Thymus (tissue), 11 donors: Measurements from ENCODE around the gene MFSD6. TPM values are rescaled to one million over a fixed set of nuclear protein-coding genes. Genes with fewer than 3 reads are reported as not detected.
"Not testable (repeated sequence)": the region's sequence is repeated elsewhere in the genome, so short reads cannot be mapped to it uniquely, and the experiment has no call there.

Source experiments
- DNase-seq, 9 donors: peaks; one replicate each; pipeline ENCODE4 v3.0.0-alpha.2; 2013; ENCODE audit warnings: low spot score in 9 of 9, low read depth in 6 of 9, missing footprints in 1 of 9
- H3K27ac ChIP-seq, 2 donors: one replicate each; pipeline ENCODE4 v1.5.1; 2013; ENCODE audit warnings: control low read depth in 1 of 2, low read depth in 1 of 2, low read length in 1 of 2, mild to moderate bottlenecking in 1 of 2, moderate library complexity in 1 of 2
- H3K27me3 ChIP-seq, 2 donors: one replicate each; pipeline ENCODE4 v1.5.1; 2013; ENCODE audit warnings: low read length in 1 of 2; ENCODE audit not compliant: control insufficient read depth in 2 of 2, insufficient read depth in 1 of 2
- H3K36me3 ChIP-seq, 2 donors: one replicate each; pipeline ENCODE4 v1.5.1; 2013; ENCODE audit warnings: low read length in 1 of 2, mild to moderate bottlenecking in 1 of 2, moderate library complexity in 1 of 2; ENCODE audit not compliant: control insufficient read depth in 2 of 2, insufficient read depth in 2 of 2
- H3K4me1 ChIP-seq, 2 donors: one replicate each; pipeline ENCODE4 v1.5.1; 2013; ENCODE audit warnings: low read length in 2 of 2; ENCODE audit not compliant: control insufficient read depth in 2 of 2, insufficient read depth in 2 of 2
- H3K4me3 ChIP-seq, 2 donors: one replicate each; pipeline ENCODE4 v1.5.1; 2013; ENCODE audit warnings: low read length in 2 of 2, control low read depth in 1 of 2, mild to moderate bottlenecking in 1 of 2
- H3K9me3 ChIP-seq, 2 donors: one replicate each; pipeline ENCODE4 v1.5.1; 2013; ENCODE audit warnings: low read length in 1 of 2, mild to moderate bottlenecking in 1 of 2; ENCODE audit not compliant: control insufficient read depth in 2 of 2, insufficient read depth in 1 of 2
- WGBS: extraction: QIAGEN DNeasy Blood & Tissue Kit; methylation state at CpG from one replicate; pipeline ENCODE4 v1.1.7; 2013; 5-methylcytosine and 5-hydroxymethylcytosine counted together
- polyA plus RNA-seq: library from polyadenylated mRNA; stranded (reverse); fragments of 200-250 nt; gene quantifications from one replicate; pipeline ENCODE4 v1.2.3, GENCODE V29; 2013
- total RNA-seq: library from RNA; stranded (reverse); fragments of 120-200 nt; gene quantifications from one replicate; pipeline ENCODE4 v1.2.4, GENCODE V29; 2013
- donor health status: healthy.

The MFSD6 gene
- total and polyA plus RNA-seq, 2 donors = 11.7 to 16.3 TPM

DNA sequence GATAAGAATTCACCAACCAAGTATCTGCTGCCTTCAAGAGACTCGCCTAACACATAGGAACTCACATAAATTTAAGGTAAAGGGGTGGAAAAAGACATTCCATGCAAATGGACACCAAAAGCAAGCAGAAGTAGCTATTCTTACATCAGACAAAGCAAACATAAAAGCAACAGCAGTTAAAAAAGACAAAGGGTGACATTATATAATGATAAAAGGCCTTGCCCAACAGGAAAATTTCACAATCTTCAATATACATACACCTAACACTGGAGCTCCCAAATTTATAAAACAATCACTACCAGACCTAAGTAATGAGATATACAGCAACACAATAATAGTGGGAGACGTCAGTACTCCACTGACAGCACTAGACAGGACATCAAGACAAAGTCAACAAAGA lies 84.9 kb downstream of the MFSD6 start:
- Histone ChIP-seq H3K27me3 (no peaks in the 10 kb centered on the region), H3K4me3 (no peak overlapping the region), H3K36me3 (peaks cover 12 to 39% of the 10 kb centered on the region in 2 donors), H3K9me3 (peaks cover 2 to 3% of the 10 kb centered on the region in 2 donors), H3K27ac (no peak overlapping the region), H3K4me1 (no peaks in the 10 kb centered on the region)
- WGBS = over 99% methylated on average over 2 of the region's 2 CpGs
- no peak for DNase-seq

DNA sequence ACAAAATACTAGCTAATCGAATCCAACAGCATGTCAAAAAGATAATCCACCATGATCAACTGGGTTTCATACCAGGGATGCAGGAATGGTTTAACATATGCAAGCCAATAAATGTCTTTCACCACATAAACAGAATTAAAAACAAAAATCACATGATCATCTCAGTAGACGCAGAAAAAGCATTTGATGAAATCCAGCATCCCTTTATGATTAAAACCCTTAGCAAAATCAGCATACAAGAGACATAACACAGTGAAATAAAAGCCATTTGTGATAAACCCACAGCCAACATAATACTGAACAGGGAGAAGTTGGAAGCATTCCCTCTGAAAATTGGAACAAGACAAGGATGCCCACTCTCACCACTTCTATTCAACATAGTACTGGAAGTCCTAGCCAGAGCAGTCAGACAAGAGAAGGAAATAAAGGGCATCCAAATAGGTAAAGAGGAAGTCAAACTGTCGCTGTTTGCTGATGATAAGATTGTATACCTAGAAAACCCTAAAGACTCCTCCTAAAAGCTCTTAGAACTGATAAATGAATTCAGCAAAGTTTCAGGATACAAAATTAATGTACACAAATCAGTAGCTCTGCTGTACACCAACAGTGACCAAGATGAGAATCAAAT lies 86.6 kb downstream of the MFSD6 start:
- H3K36me3 ChIP-seq = peaks cover 8 to 39% of the 10 kb centered on the region in 2 donors
- 72% methylated on average over 3 of the region's 3 CpGs for WGBS
- not testable (repeated sequence) for H3K4me1 ChIP-seq, H3K4me3 ChIP-seq, H3K9me3 ChIP-seq, H3K27me3 ChIP-seq, DNase-seq, H3K27ac ChIP-seq

DNA sequence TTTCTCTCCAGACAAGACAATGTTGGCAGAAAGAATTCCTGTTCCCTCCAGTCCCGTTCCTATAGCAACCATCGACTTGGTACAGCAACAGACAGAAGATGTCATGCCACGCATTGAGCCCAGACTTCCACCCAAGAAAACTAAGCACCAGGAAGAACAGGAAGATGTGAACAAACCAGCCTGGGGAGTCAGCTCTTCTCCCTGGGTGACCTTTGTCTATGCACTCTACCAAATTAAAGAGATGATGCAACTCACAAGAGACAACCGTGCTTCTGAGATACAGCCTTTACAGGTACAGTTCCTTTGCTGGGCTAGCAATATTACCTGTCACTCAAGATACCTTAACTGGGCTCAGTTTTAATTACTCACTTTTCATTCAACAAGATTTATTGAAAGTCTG lies 89.3 kb downstream of the MFSD6 start:
- Histone ChIP-seq H3K36me3 (peaks cover 12 to 42% of the 10 kb centered on the region in 2 donors), H3K4me1 (no peaks in the 10 kb centered on the region), H3K9me3 (no peaks in the 10 kb centered on the region), H3K27ac (no peak overlapping the region), H3K27me3 (no peaks in the 10 kb centered on the region), H3K4me3 (no peak overlapping the region)
- 99% methylated on average over 4 of the region's 4 CpGs for WGBS
- no peak for DNase-seq

- no peak for DNase-seq
- Histone ChIP-seq H3K4me3 (no peak overlapping the region), H3K27me3 (no peaks in the 10 kb centered on the region), H3K4me1 (no peaks in the 10 kb centered on the region), H3K9me3 (no peaks in the 10 kb centered on the region), H3K27ac (no peak overlapping the region), H3K36me3 (peaks cover 29 to 61% of the 10 kb centered on the region in 2 donors)
- 98% methylated on average over 1 of the region's 1 CpG for WGBS
Measured at GRCh38 chr2:190499273-190499672, 91.1 kb downstream of the MFSD6 start.

GRCh38 chr2:190500054-190500502 lies 91.9 kb downstream of the MFSD6 start:
- DNase-seq = no peak
- H3K36me3 ChIP-seq = peaks cover 33 to 62% of the 10 kb centered on the region in 2 donors
- no peaks in the 10 kb centered on the region for H3K27me3 ChIP-seq
- H3K27ac ChIP-seq = no peak overlapping the region
- 97% methylated on average over 7 of the region's 7 CpGs for WGBS
- no peak overlapping the region for H3K4me3 ChIP-seq
- H3K9me3 ChIP-seq = no peaks in the 10 kb centered on the region
- no peaks in the 10 kb centered on the region for H3K4me1 ChIP-seq

GRCh38 chr2:190501231-190501630 lies 93.1 kb downstream of the MFSD6 start:
- H3K9me3 ChIP-seq = no peaks in the 10 kb centered on the region
- H3K4me1 ChIP-seq = no peaks in the 10 kb centered on the region
- peaks cover 33 to 69% of the 10 kb centered on the region in 2 donors for H3K36me3 ChIP-seq
- no peaks in the 10 kb centered on the region for H3K27me3 ChIP-seq
- WGBS = 97% methylated on average over 5 of the region's 5 CpGs
- no peak for DNase-seq
- H3K4me3 ChIP-seq = no peak overlapping the region
- H3K27ac ChIP-seq = no peak overlapping the region

DNA sequence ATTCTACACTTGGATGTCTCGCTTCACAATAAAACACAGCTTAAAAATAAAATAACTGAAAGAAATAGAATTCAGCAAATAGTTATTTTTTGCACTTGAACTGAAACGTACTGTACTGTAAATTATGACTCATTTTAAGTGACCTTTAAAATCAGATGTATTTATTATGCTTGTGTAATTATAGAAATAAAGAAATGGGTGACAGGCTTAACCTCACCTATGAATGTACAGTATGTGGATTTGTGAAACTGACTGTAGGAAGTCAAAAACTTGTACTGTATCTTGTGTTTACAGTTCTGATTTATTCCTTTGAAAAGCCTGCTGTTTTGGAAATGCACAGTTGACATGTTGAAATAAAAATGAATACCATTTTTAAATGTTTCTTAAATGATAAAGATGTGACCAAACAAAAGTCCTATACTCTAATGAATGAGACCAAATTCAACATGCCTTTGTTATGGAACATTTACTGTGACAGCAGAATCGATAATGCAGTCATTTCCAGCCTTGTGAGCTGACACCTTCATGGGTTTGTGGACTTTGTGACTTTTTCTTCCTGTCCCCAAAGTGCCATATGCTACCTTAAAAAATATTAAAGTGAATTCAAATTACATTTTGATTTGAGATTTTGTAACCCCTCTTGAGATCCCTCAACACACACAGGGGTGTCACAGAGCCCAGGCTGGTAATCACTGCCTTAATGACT lies 93.7 kb downstream of the MFSD6 start:
- Histone ChIP-seq H3K4me1 (no peaks in the 10 kb centered on the region), H3K4me3 (no peak overlapping the region), H3K36me3 (peaks cover 33 to 73% of the 10 kb centered on the region in 2 donors), H3K27me3 (no peaks in the 10 kb centered on the region), H3K9me3 (no peaks in the 10 kb centered on the region), H3K27ac (no peak overlapping the region)
- DNase-seq = no peak
- WGBS = 94% methylated on average over 3 of the region's 3 CpGs

DNA sequence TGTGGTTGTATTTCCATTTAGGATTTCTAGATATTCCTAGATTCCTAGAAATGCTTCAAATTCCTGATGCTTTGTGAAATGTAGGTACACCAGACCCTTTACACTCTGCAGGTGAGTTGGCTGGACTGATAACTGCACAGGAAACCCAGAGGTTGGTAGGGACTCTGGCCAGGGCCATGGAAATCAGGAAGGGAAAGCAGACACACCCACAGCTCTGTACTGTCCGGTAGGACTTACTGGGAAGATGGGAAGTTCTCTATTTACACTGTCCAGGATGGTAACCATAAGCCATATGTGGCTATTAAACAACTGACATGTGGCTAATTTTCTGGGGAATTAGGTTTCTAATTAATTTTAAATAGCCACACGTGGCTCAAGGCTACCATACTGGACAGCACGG lies 94.9 kb downstream of the MFSD6 start:
- no peak for DNase-seq
- no peaks in the 10 kb centered on the region for H3K9me3 ChIP-seq
- no peak overlapping the region for H3K4me3 ChIP-seq
- no peaks in the 10 kb centered on the region for H3K27me3 ChIP-seq
- no peaks in the 10 kb centered on the region for H3K4me1 ChIP-seq
- 98% methylated on average over 3 of the region's 3 CpGs for WGBS
- peaks cover 33 to 67% of the 10 kb centered on the region in 2 donors for H3K36me3 ChIP-seq
- H3K27ac ChIP-seq = no peak overlapping the region

DNA sequence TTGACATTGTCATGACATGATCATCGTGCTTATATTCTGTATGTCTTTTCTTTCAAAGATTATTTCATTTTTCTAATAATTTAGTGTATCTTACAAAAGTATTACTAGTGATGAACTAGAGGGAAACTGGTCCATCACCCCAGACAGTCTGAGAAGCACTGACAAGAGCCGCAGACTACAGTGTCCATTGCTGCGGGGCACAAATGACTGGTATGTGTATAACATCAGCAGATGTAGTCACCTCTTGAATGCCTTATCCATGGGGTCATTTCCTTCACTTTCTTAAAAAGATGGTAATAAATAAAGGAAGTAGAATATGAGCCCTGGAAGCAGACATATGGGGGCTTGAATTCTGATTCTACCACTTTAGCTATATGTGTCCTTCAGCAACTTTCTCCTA lies 96.8 kb downstream of the MFSD6 start:
- H3K4me1 ChIP-seq = no peaks in the 10 kb centered on the region
- no peak overlapping the region for H3K27ac ChIP-seq
- peaks cover 42 to 68% of the 10 kb centered on the region in 2 donors for H3K36me3 ChIP-seq
- WGBS = over 99% methylated on average over 3 of the region's 3 CpGs
- H3K4me3 ChIP-seq = no peak overlapping the region
- H3K27me3 ChIP-seq = no peaks in the 10 kb centered on the region
- no peak for DNase-seq
- no peaks in the 10 kb centered on the region for H3K9me3 ChIP-seq
